ENCODE results near the gene CAPN10. TPM values are rescaled to one million over a fixed set of nuclear protein-coding genes. Genes with fewer than 3 reads are reported as not detected.

The CAPN10 gene
- total RNA-seq, 1 donor from 2014 or later = 31.2 TPM

DNA sequence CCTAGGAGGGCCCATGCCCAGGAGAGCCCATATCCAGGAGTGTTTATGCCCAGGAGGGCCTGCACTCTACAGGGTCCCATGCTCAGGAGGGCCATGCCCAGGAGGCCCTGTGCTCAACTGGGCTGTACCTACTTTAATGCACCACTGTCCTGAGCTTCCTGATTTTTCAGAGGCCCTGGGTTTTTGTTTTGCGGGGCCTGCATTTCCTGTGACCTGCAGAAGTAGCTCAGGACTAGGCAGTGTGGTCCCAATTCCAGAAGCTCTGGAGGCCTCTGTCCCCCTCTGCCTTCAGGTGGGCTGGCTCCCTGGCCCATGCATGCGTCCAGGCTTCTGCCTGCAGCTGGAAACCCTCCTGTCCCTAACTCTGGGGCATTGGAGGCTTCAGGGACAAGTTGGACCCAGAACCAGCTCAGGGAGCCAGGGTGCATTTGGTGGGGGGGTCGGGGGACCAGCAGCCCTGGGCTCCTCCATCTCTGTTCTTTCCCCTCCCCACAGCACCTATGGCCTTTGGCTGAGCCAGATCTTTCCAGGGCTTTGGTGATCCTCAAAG is 49.5 kb downstream of the CAPN10 start:
- DNase-seq (ENCODE audit: low read depth in 2 of 2) = no peak

GRCh38 chr2:240636563-240637115 is 50.1 kb downstream of the CAPN10 start:
- no peak for DNase-seq (ENCODE audit: low read depth in 2 of 2)

DNA sequence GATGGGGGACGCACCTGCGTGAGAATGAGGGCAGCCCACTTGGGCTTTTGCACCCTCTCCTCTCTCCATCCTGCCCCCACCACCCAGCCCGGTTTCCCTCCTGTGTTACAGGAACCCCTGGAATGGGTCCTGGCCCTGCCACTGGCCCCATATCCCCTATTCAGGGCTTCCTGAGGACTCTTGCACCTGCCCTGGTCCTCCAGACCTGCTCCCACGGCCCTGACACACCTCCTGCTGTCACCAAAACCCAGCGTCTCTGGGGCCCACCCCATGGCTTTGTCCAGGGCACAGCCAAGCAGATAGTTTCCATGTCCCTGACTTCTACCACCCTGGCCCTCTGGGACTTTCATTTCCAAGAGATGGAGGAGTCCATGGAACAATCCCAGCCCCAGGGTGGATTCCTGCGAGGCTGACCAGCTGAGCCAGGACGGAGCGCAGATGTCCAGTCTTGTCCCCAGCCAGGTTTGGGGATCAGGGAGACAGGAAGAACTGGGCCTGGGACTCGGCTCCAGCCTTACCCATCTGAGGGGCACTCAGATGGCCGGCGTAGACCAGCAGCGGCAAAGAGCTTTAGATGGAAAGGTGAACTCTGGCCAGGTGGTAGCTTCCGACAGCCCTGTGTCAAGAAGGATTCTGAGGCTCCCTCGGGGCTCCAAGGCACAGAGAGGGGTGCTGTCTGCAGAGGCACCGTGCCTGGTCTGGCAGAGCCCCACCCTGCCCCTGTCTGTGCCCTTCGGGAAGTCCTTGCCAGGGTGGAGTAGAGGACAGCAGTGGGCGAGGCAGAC is 50.8 kb downstream of the CAPN10 start:
- no peak for DNase-seq (ENCODE audit: low read depth in 2 of 2)

DNA sequence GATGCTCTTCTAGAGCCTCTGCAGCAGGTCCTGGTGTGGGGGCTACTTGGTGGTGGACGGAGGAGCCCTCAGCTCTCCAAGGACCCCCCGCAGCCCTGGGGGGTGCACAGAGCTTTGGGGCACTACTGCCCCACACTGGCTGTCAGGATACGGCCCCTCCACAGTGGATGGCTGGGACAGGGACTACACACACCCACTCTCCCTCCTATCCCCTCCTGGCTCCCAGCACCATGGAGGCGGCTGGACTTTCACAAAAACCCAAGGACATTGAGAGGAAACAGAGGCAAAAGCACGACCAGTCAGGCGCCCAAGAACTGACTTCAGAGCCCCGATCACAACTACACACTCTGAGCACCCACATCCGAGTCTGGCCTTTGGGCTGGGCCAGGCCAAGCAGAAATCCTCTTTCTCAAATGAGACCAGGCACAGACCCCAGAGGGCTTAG is 51.4 kb downstream of the CAPN10 start:
- no peak for DNase-seq (ENCODE audit: low read depth in 2 of 2)

DNA sequence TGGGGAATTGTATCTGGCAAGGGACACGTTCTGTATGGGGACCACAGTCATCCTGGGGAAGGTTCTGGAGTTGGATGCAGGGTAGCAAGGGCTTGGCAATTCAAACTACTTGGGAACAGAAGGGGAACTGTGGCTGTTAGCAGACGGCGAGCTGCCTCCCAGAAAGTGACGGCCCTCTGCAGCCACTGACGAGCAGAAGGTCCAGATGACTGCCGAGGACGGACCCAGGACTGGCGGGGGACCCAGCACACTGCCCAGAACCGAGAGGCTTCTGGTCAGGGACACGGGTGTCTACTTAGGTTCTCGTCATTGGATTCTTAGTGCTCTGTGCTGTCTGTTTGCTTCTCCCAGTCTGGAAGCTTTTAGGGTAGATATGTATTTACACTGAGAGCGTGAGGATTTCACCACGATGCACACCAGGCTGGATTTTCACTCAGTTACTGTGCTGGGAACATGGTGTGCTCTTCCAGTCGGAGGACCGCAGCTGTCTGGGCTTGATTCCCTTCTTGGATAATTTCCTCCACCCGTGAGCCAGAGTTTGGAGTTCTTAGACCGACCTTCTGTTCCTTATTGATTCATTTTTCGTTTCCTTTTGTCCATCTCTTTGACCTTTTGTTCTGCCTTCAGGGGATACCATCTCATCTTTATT is 52.1 kb downstream of the CAPN10 start:
- no peak for DNase-seq (ENCODE audit: low read depth in 2 of 2)

DNA sequence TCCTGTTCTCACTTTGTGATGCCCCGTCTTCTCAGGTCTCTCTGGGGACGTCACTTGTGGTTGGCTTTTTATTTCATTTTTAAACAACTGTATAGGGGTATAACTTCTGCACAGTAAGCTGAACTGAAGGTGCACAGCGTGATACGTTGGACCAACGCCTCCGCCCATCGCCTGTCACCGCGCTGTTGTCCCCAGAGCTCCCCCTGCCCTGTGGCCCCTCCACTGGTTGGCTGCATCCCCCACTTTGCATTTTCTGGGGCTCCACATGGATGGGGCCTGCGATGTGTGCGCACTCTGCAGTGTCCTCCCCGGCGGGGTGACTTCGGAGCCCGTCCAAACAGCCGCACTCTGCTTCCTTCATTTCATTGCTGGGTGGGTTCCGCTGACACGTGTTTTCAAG is 53.0 kb downstream of the CAPN10 start:
- no peak for DNase-seq (ENCODE audit: low read depth in 2 of 2)

- no peak for DNase-seq (ENCODE audit: low read depth in 2 of 2)
Observed at GRCh38 chr2:240640939-240641338, 54.4 kb downstream of the CAPN10 start.

GRCh38 chr2:240642061-240642805 is 55.7 kb downstream of the CAPN10 start:
- DNase-seq (ENCODE audit: low read depth in 2 of 2) = no peak

- DNase-seq (ENCODE audit: low read depth in 2 of 2) = no peak
Observed at GRCh38 chr2:240642806-240643092, 56.2 kb downstream of the CAPN10 start.

DNA sequence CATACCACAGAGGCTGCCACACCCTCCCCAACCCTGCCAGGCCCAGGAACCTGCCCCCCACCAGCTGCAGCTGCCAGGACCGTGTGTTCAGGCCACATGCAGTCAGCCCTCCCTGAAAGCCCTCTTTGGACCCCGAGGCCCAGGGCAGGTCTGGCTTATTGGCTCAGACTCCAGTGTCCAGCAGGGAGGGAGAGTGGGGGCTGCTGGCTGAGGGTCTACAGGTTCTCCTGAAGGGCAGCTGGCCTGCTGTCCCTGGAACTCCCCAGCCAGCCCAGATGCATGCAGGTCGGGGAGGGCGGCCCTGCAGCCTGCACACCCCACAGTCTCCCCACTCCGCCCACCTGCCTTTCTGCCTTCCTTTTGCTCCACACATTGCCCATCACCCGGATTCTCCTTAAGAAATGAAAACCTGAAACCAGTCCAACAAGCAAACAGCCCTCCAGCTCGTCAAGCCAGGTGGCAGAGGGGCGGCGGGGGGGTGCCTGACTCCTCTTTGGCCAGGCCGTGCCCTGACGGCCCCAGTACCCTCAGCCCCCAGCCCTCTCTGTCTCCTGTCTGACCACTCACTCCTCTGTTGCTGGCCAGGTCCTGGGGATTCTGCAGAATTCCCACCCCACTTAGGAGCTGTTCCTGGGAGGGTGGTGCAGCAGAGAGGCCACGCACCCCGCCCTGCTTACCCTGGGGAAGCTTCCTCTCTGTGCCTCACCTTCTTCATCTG is 56.7 kb downstream of the CAPN10 start:
- no peak for DNase-seq (ENCODE audit: low read depth in 2 of 2)

DNA sequence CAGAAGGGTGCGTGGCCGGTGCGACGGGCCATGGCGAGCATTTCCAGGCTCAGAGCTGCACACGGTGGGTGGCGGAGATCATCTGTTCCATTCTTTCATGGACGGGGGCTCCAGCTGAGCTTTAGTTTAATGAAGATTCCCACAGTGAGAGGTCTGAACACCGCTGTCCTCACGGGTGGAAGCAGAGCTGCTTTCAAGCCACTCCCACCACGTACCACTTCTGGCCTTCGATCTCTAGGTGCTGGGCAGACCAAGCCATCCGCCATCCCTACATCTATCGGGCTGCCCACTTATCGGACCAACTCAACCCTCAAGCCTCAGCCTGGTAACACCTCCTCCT is 57.2 kb downstream of the CAPN10 start:
- no peak for DNase-seq (ENCODE audit: low read depth in 2 of 2)

DNA sequence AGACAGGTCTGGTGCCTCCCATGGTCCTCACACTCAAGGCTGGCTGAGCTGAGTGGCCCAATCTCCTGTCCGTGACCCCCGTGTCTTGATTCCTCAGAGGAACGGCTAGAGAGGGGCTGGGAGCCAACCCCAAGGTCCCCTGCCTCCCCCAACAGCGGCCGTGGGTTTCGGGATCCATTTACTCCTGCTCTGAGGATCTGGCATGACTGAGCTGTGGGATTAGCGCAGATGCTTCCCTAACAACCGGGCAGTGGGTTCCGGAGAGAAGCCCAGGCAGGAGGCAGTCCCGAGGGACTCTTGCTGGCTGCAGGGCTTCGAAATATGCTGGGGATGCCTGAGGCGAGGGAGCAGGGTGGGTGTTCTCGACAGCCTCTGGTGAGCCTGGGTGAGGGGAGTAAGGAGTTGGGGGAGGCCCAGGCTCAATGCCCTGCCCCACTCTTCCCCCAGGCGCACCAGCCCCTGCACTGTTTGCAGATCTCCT is 57.7 kb downstream of the CAPN10 start:
- DNase-seq (ENCODE audit: low read depth in 2 of 2) = no peak

- DNase-seq (ENCODE audit: low read depth in 2 of 2) = no peak
Observed at GRCh38 chr2:240644859-240645301, 58.3 kb downstream of the CAPN10 start.

DNA sequence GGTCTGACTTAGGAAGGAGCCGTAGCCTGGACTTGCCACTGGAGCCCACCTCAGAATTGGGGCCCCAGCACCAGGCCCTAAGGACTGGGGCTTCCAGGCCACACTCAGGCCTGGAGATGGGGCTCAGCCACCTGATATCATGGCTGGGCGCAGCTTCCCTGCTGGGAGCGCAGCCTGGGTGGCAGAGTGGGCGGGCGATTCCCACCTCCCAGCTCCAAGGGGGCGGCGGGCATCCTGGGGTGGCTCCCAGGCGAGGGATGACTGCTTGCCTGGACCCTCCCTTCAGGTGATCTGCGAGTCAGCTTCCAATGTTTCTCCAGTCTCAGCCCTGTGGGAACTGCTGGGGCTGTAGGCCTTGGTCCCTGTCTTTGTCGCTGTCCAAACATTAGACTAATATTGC is 58.8 kb downstream of the CAPN10 start:
- DNase-seq (ENCODE audit: low read depth in 2 of 2) = no peak

DNA sequence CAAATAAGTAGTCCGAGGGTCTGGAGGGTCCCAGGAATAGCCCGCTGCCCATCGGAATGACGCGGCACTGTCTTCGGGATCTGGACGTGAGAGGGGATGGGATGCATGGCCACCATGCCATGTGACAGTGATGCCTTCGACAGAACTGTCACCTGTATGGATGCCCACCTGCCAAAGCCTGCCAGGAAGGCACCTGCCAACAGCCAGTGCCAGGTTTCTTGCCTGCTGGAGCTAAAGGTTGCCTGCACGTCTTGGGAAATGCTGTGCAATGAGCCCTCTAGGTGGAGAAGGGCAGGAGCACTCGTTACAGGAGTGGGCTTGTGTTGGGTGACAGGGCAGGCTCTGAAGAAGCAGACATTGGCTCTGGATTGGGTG is 59.3 kb downstream of the CAPN10 start:
- no peak for DNase-seq (ENCODE audit: low read depth in 2 of 2)

DNA sequence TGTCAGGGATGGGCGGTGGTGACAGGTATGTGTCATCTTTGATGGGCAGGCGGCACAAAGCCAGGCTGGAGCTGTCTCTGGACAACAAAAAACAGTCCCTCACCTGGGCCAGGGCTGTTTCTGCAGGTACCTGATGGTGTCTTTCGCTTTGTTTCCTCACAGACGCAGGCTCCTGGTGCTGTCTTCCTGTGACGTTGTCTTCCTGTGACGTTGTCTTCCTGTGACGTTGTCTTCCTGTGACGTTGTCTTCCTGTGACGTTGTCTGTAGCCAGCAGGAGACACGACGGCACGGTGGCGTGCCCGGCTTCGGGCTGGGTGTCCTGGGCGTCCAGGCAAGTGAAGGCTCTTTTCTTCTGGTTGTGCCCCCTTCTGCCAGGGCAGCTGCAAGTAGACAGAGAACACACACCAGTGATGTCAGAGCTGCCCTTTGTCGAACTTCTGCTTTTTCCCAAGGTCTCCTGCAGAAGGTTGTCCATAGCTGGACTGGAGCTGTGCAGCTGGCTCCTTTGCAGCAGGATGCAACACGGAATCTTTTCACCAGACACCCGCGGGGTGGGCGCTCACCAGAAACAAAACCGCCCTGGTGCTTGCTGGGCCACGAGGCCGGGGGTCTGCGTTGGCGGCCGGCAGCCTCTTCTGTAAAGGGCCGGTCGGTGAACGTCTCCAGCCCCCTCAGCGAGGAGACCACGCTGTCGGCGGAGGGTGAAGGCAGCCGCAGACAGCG is 59.8 kb downstream of the CAPN10 start:
- DNase-seq (ENCODE audit: low read depth in 2 of 2) = peak in 1 of 2 donors; percentile 23

DNA sequence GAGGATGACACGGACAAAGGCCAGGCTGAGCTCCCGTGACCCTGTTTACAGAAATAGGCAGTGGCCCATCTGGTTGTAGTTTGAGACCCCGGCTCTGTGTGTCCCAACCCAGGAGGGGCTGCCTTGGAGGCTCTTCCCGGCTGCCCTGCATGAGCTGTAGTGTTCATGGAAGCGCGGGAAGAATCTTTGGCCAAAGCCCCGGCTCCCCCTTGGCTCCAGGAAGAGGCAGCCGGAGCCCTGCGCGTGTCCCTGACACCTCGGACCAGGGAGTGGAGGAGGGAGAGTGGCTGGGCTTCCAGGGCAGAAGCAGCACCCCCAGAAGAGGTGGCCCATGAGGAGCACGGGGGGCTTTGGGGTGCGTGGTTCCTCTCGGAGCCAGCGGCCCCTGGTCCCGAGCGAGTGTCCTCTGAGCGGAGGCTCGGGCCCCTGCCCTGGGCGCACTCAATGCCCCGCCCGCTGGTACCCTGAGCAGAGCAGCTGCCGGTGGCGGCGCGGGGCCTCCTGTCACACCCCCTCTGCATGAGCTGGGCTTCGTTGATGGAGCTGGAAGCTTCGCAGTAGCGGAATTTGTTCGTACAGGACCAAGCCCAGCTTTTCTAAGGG is 60.5 kb downstream of the CAPN10 start:
- DNase-seq (ENCODE audit: low read depth in 2 of 2) = no peak

DNA sequence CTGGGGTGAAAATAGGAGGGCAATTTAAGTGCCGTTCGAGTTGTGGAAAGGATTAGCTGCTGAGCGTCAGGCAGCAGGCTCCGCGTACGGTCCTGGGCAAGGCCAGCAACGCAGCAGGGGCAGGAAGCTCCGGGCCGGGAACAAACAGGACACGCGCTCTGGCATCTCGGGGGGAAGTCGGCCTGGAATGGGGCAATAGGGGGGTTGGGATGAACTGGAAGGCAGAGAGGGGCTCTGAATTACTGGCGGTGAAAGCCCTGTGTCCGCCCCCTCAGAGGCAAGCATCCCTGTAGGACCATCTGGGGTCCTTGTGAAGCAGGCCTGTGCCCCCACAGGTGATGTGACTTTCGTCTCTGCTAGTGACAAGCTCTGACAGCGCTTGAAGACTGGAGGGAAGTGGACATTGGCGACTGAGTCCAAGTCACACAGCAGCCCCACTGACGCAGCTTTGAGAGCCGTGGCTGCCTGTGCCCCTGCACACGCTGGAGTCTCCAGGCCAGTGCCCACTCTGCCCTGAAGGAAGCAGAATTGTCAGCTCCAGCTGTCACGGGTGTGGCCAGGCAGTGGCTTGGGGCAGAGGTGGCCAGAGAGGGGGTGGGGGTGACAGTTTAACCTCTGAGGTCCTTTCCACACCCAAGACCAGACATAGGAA is 61.1 kb downstream of the CAPN10 start:
- no peak for DNase-seq (ENCODE audit: low read depth in 2 of 2)

GRCh38 chr2:240648155-240648649 is 61.7 kb downstream of the CAPN10 start:
- DNase-seq (ENCODE audit: low read depth in 2 of 2) = no peak
